ENCODE results near the gene MORF4L1. TPM values are rescaled to one million over a fixed set of nuclear protein-coding genes. Genes with fewer than 3 reads are reported as not detected.
A peak's percentile ranks its signal among the peaks of the same experiment; 100 is the strongest.
"Not testable (repeated sequence)": the region's sequence is repeated elsewhere in the genome, so short reads cannot be mapped to it uniquely, and the experiment has no call there.

Gene MORF4L1
- total RNA-seq, 1 donor from 2014 or later: 930 TPM

DNA sequence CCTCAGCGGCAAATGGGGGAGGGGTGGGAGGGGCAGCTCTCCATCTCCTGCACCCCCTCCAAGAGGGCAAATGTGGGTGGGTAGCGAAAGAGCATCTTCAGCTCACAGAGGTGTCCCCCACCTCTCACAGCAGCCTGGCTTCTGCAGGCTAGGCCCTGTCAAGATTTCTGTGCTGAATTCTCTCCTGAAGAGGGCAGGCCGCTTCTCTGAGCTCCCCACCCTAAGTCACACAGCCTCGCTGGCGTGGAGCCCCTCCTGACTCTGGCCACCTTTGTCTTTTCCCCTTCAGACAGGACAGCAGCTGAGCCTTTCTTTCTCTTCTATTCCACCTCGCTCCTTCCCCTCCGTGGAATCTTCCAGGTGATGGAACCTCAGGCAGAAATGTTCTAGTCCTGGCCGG is 35.1 kb upstream of the MORF4L1 start:
- H3K27me3 Mint-ChIP-seq (ENCODE audit: insufficient read depth, low read depth): peaks cover 1% of the 10 kb centered on the region
- H3K4me3 Mint-ChIP-seq: no peak overlapping the region
- no peaks in the 10 kb centered on the region for H3K9me3 ChIP-seq (ENCODE audit: low read depth)
- H3K9me3 Mint-ChIP-seq: no peaks in the 10 kb centered on the region
- peak; percentile 45 for DNase-seq (ENCODE audit: low spot score)
- H3F3A ChIP-seq (ENCODE audit: low read depth): peaks cover under 1% of the 10 kb centered on the region
- H3K36me3 ChIP-seq: no peaks in the 10 kb centered on the region
- TF ChIP-seq CTCF (IDR thresholded peaks at IDR 0.05) (peak; percentile 32), EZH2 (IDR thresholded peaks at IDR 0.05) (no peak), EZH2phosphoT487 (IDR thresholded peaks at IDR 0.05) (no peak)
- no peak overlapping the region for H2AFZ ChIP-seq (replicated peaks)
- H4K20me1 ChIP-seq (ENCODE audit: low read depth): no peaks in the 10 kb centered on the region
- peaks cover 2% of the 10 kb centered on the region for H3K4me1 ChIP-seq
- no peaks in the 10 kb centered on the region for H3K79me2 ChIP-seq (ENCODE audit: low read depth)
- H3K4me1 Mint-ChIP-seq: peaks cover 31% of the 10 kb centered on the region
- H3K36me3 Mint-ChIP-seq: no peaks in the 10 kb centered on the region
- H3K4me2 ChIP-seq: no peak overlapping the region
- H3K27ac Mint-ChIP-seq: no peak overlapping the region
- H3K27ac ChIP-seq: no peak overlapping the region
- no peaks in the 10 kb centered on the region for H3K27me3 ChIP-seq
- no peak overlapping the region for H3K4me3 ChIP-seq
- H3K9ac ChIP-seq: no peak overlapping the region

DNA sequence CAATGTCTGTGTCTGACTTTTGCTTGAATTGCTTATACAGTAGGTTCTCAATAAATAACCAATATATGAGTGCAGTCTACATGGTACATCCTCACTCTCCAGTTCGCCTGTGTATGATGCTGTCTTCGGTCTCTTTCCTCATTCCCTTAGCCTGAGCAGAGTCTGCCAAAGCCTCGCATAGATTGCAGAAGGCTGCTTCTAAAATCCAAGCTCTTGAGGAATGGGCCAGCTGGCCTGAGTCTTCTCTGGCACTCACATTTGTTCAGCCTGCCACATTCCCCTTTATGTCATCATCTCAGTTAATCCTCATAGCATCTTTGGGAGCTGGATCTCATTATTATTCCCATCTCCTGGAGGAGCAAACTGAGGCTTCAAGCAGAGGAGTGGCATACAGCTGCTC is 34.2 kb upstream of the MORF4L1 start:
- TF ChIP-seq EZH2phosphoT487 (IDR thresholded peaks at IDR 0.05) (no peak), CTCF (IDR thresholded peaks at IDR 0.05) (no peak)
- Mint-ChIP-seq H3K9me3 (no peaks in the 10 kb centered on the region), H3K4me1 (peaks cover 34% of the 10 kb centered on the region)

DNA sequence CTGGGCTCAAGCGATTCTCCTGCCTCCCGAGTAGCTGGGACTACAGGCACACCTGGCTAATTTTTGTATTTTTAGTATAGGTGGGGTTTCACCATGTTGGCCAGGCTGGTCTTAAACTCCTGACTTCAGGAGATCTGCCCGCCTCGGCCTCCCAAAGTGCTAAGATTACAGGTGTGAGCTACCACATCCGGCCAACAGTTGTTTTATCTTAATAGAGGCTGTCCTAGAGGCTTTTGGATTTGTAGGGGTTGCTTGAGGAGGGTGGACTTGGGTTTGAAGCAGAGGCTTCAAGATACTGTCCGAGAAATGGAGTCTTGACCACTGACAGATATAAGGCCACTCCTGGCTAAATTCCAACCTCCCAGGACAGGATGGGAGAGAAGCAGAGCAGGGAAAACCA is 33.5 kb upstream of the MORF4L1 start:
- not testable (repeated sequence) for H3F3A ChIP-seq (ENCODE audit: low read depth); H3K9ac ChIP-seq; DNase-seq (ENCODE audit: low spot score)

More for the DNA sequence above, 34.2 kb upstream of the MORF4L1 start:
- no peaks in the 10 kb centered on the region for H3K4me1 ChIP-seq
- H3K9me3 ChIP-seq (ENCODE audit: low read depth): no peaks in the 10 kb centered on the region
- no peaks in the 10 kb centered on the region for H3K36me3 ChIP-seq
- no peak overlapping the region for H3K27ac ChIP-seq
- H3K9ac ChIP-seq: no peak overlapping the region
- H3K79me2 ChIP-seq (ENCODE audit: low read depth): no peaks in the 10 kb centered on the region
- no peaks in the 10 kb centered on the region for H3K27me3 ChIP-seq
- DNase-seq (ENCODE audit: low spot score): no peak
- Mint-ChIP-seq H3K27ac (peak overlapping the region; percentile 74), H3K4me3 (no peak overlapping the region), H3K27me3 (ENCODE audit: insufficient read depth, low read depth) (no peaks in the 10 kb centered on the region), H3K36me3 (no peaks in the 10 kb centered on the region)
- H3F3A ChIP-seq (ENCODE audit: low read depth): no peaks in the 10 kb centered on the region
- H3K4me3 ChIP-seq: no peak overlapping the region
- H2AFZ ChIP-seq (replicated peaks): no peak overlapping the region
- no peaks in the 10 kb centered on the region for H4K20me1 ChIP-seq (ENCODE audit: low read depth)
- H3K4me2 ChIP-seq: no peak overlapping the region

DNA sequence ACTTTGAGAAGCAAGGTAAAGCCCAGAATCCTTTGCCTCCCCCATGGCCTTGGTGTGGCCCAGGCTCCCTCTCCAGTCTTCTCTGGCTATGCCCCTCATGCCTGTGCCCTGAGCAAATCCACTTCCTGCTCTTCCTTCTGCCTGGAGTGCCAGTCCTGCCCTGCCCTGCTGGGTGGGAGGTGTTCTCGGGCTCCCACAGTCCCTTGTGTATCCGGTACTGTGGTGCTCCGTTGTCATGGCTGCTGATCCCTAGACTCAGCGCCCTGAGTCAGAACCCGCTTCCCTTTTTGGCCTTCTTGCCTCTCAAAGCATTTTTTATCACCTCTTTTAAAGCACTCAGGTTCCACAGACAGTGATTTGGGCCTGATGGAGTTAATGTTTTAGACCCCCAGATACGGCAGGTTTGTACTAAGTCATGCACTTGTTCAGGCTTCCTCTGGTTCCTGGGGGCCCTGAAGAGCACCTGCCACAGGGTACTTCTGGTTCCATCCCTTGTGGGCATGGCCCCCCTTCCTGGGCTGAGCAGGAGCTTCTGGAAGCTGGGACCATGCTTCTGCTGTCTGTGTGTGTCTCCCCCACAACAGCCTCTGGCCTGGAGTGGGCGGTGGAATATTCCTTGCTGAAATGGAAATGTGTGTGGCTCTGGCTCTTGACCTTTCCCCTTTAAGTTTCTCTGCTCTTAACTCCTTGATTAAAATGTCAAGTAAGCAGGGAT is 31.9 kb upstream of the MORF4L1 start:
- Mint-ChIP-seq H3K27ac (peak overlapping the region; percentile 78), H3K9me3 (no peaks in the 10 kb centered on the region), H3K4me3 (no peak overlapping the region), H3K27me3 (ENCODE audit: insufficient read depth, low read depth) (no peaks in the 10 kb centered on the region), H3K36me3 (no peaks in the 10 kb centered on the region), H3K4me1 (peaks cover 34% of the 10 kb centered on the region)
- Histone ChIP-seq H3K27me3 (no peaks in the 10 kb centered on the region), H3K27ac (no peak overlapping the region), H2AFZ (replicated peaks) (no peak overlapping the region), H3K4me2 (no peak overlapping the region), H4K20me1 (ENCODE audit: low read depth) (no peaks in the 10 kb centered on the region), H3K4me1 (no peaks in the 10 kb centered on the region), H3K36me3 (no peaks in the 10 kb centered on the region), H3K4me3 (no peak overlapping the region), H3K79me2 (ENCODE audit: low read depth) (no peaks in the 10 kb centered on the region), H3K9ac (no peak overlapping the region), H3K9me3 (ENCODE audit: low read depth) (no peaks in the 10 kb centered on the region), H3F3A (ENCODE audit: low read depth) (no peaks in the 10 kb centered on the region)
- TF ChIP-seq EZH2phosphoT487 (IDR thresholded peaks at IDR 0.05): no peak
- TF ChIP-seq EZH2 (IDR thresholded peaks at IDR 0.05): no peak
- TF ChIP-seq CTCF (IDR thresholded peaks at IDR 0.05): no peak
- peak; percentile 24 for DNase-seq (ENCODE audit: low spot score)

More for the DNA sequence above, 33.5 kb upstream of the MORF4L1 start:
- H3K4me2 ChIP-seq; H3K4me1 ChIP-seq; H2AFZ ChIP-seq (replicated peaks); H3K36me3 ChIP-seq; H3K27me3 ChIP-seq; H3K27me3 Mint-ChIP-seq (ENCODE audit: insufficient read depth, low read depth); H4K20me1 ChIP-seq (ENCODE audit: low read depth); H3K9me3 ChIP-seq (ENCODE audit: low read depth); H3K27ac ChIP-seq; H3K4me3 Mint-ChIP-seq; H3K36me3 Mint-ChIP-seq; H3K9me3 Mint-ChIP-seq; H3K4me3 ChIP-seq; H3K79me2 ChIP-seq (ENCODE audit: low read depth): not testable (repeated sequence)
- Mint-ChIP-seq H3K27ac (peak overlapping the region; percentile 64), H3K4me1 (peaks cover 34% of the 10 kb centered on the region)
